GM18502 (cell line): Measurements from ENCODE around the gene RMDN2.
"Not testable (repeated sequence)": the region's sequence is repeated elsewhere in the genome, so short reads cannot be mapped to it uniquely, and the experiment has no call there.

Experiments
- ATAC-seq: cut with Tn5 transposase; IDR thresholded peaks from one replicate; pipeline ENCODE4 v1.9.1; 2021; ENCODE audit warnings: mild to moderate bottlenecking; ENCODE audit not compliant: unreplicated experiment, poor library complexity

Gene RMDN2

GRCh38 chr2:37984176-37984575, 59.1 kb downstream of the RMDN2 start:
- no peak for ATAC-seq

GRCh38 chr2:37984589-37984988, 59.5 kb downstream of the RMDN2 start:
- ATAC-seq = no peak

- ATAC-seq = no peak
These were observed 60.2 kb downstream of the RMDN2 start for GRCh38 chr2:37985333-37985732.

GRCh38 chr2:37987098-37987775, 62.1 kb downstream of the RMDN2 start:
- no peak for ATAC-seq

GRCh38 chr2:37992601-37993000, 67.5 kb downstream of the RMDN2 start:
- no peak for ATAC-seq

GRCh38 chr2:37993143-37993542, 68.1 kb downstream of the RMDN2 start:
- ATAC-seq = no peak

GRCh38 chr2:37997629-37998028, 72.5 kb downstream of the RMDN2 start:
- no peak for ATAC-seq

GRCh38 chr2:38000485-38001222, 75.6 kb downstream of the RMDN2 start:
- no peak for ATAC-seq

GRCh38 chr2:38010187-38010586, 85.1 kb downstream of the RMDN2 start:
- ATAC-seq = not testable (repeated sequence)

- no peak for ATAC-seq
These were observed 85.9 kb downstream of the RMDN2 start for GRCh38 chr2:38010995-38011394.

GRCh38 chr2:38013158-38013752, 88.2 kb downstream of the RMDN2 start:
- no peak for ATAC-seq

- no peak for ATAC-seq
These were observed 91.1 kb downstream of the RMDN2 start for GRCh38 chr2:38016219-38016618.

- ATAC-seq = no peak
These were observed 92.7 kb downstream of the RMDN2 start for GRCh38 chr2:38017836-38018235.

- not testable (repeated sequence) for ATAC-seq
These were observed 95.4 kb downstream of the RMDN2 start for GRCh38 chr2:38020359-38021069.

GRCh38 chr2:38021589-38021988, 96.5 kb downstream of the RMDN2 start:
- no peak for ATAC-seq

GRCh38 chr2:38026846-38027245, 101.8 kb downstream of the RMDN2 start:
- ATAC-seq = no peak

- ATAC-seq = no peak
These were observed 103.7 kb downstream of the RMDN2 start for GRCh38 chr2:38028829-38029228.

- no peak for ATAC-seq
These were observed 104.4 kb downstream of the RMDN2 start for GRCh38 chr2:38029512-38029911.

- ATAC-seq = no peak
These were observed 105.7 kb downstream of the RMDN2 start for GRCh38 chr2:38030635-38031355.

GRCh38 chr2:38032946-38033345, 107.9 kb downstream of the RMDN2 start:
- no peak for ATAC-seq
